RWPE2 (cell line): ENCODE results near the gene LCN12.
A peak's percentile ranks its signal among the peaks of the same experiment; 100 is the strongest.

Source experiments
- ATAC-seq: fragments of 200-7000 bp; cut with Tn5 transposase; 3 replicates; pipeline ENCODE4 v1.9.1; 2021; ENCODE audit warnings: low read depth
- DNase-seq: peaks from one replicate; pipeline ENCODE4 v3.0.0-alpha.2; 2020; ENCODE audit warnings: low spot score
- H3K27ac ChIP-seq: fragments of 450-650 bp; 2 replicates; pipeline ENCODE4 v1.5.1; 2017; ENCODE audit warnings: mild to moderate bottlenecking; ENCODE audit not compliant: poor library complexity, severe bottlenecking
- H3K27me3 ChIP-seq: fragments of 250-450 bp; sonication (Bioruptor Pico); 2 replicates; pipeline ENCODE4 v1.5.1; 2021; ENCODE audit warnings: mild to moderate bottlenecking, moderate library complexity; ENCODE audit not compliant: insufficient read depth, poor library complexity, severe bottlenecking
- H3K36me3 ChIP-seq: fragments of 250-450 bp; sonication (Bioruptor Pico); 2 replicates; pipeline ENCODE4 v1.5.1; 2020; ENCODE audit warnings: low read depth, mild to moderate bottlenecking, moderate library complexity
- H3K4me1 ChIP-seq: fragments of 250-450 bp; sonication (Bioruptor Pico); 2 replicates; pipeline ENCODE4 v1.5.1; 2021; ENCODE audit warnings: mild to moderate bottlenecking, moderate library complexity; ENCODE audit not compliant: insufficient read depth, poor library complexity, severe bottlenecking
- H3K4me3 ChIP-seq: fragments of 250-450 bp; sonication (Bioruptor Pico); 2 replicates; pipeline ENCODE4 v1.5.1; 2021; ENCODE audit warnings: mild to moderate bottlenecking, moderate library complexity; ENCODE audit not compliant: severe bottlenecking
- H3K9me3 ChIP-seq: fragments of 250-450 bp; sonication (Bioruptor Pico); 2 replicates; pipeline ENCODE4 v1.5.1; 2021; ENCODE audit warnings: mild to moderate bottlenecking, moderate library complexity; ENCODE audit not compliant: severe bottlenecking
- CTCF ChIP-seq: fragments of 450-650 bp; IDR thresholded peaks from one replicate; pipeline ENCODE4 v1.5.1; 2017; ENCODE audit warnings: mild to moderate bottlenecking, moderate library complexity; ENCODE audit not compliant: poor library complexity, severe bottlenecking

The LCN12 gene

GRCh38 chr9:136951541-136952320 lies at the start of gene LCN12:
LCN12 (plus strand) TSS chr9:136952273; CDS start chr9:136952328, 55 bp downstream.
- H3K27me3 ChIP-seq: no peaks in the 10 kb centered on the region
- ATAC-seq: no peak
- H3K27ac ChIP-seq: no peak within 1 kb of the TSS
- peaks cover 6% of the 10 kb centered on the region for H3K4me1 ChIP-seq
- H3K36me3 ChIP-seq: no peaks in the 10 kb centered on the region
- H3K4me3 ChIP-seq: no peak within 1 kb of the TSS
- no peaks in the 10 kb centered on the region for H3K9me3 ChIP-seq
- peak; percentile 57 for DNase-seq
- TF ChIP-seq CTCF: no peak

DNA sequence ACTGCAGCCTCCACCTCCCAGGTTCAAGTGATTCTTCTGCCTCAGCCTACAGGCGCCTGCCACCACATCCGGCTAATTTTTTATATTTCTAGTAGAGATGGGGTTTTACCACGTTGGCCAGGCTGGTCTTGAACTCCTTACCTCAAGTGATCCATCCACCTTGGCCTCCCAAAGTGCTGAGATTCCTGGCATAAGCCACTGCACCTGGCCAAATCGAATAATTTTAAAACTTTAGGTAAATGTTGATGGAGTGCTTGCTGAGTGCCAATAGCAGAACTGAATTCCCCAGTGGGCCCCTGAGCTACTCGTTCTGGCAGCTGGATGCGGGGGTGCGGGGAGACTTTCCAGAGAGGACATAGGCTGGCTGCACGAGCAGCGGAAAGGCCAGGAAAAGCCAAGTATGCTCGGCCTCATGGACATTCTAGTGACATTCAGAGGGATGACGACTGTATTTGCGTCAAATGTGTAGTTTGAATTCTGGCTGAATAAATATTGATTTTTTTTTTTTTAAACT lies 49.0 kb upstream of the LCN12 start:
- no peak overlapping the region for H3K27ac ChIP-seq
- peaks cover 22% of the 10 kb centered on the region for H3K4me1 ChIP-seq
- H3K36me3 ChIP-seq: peaks cover 88% of the 10 kb centered on the region
- no peaks in the 10 kb centered on the region for H3K27me3 ChIP-seq
- no peak overlapping the region for H3K4me3 ChIP-seq
- DNase-seq (no peak), ATAC-seq (no peak)
- no peaks in the 10 kb centered on the region for H3K9me3 ChIP-seq
- no peak for TF ChIP-seq CTCF

- no peaks in the 10 kb centered on the region for H3K27me3 ChIP-seq
- H3K36me3 ChIP-seq: peaks cover 77% of the 10 kb centered on the region
- DNase-seq (no peak), ATAC-seq (no peak)
- H3K9me3 ChIP-seq: no peaks in the 10 kb centered on the region
- no peak overlapping the region for H3K4me3 ChIP-seq
- H3K27ac ChIP-seq: no peak overlapping the region
- H3K4me1 ChIP-seq: peaks cover 14% of the 10 kb centered on the region
- no peak for TF ChIP-seq CTCF
These were observed 45.8 kb upstream of the LCN12 start for GRCh38 chr9:136906266-136906665.

DNA sequence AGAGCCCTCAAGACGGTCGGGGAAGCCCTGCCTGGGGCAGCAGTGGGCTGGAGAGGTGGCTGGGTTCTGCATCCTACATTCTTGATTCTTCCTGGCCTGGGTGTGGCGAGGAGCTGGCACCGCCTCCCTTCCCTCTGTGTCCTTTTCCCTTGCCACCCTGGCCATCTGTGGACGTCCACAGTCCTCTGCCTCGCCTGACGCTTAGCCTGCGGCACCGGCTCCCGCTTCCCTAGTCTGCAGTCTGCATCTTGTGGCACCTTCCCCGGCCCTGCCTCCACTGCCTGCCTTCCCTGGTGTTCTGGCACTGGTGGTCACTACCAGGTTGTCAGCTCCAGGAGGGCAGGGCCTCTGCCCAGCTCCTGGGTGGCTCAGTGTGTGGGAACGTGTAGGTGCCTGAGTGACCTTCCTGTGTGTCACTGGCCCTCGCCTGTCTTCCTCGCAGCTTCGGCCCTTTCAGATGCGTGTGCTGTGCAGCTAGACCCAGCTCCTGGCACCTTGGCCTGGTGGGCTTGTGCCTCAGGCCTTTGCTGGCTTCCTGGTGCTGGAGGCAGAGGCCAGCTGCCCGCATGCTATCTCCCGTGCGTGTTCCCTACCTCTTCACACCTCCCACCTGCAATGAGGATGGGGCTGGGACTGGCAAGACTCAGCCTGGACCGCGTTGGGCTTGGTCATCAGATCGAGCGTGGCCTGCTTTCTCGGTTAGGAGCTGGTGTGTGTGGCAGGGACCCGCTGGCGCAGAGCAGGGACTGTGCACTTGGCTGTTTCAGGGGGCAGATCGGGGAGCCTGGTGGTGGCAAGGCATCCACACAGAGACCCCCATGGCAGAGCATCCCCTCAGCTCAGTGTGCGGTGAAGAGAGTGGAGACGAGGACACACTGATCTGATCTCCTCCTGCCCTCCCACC lies 44.8 kb upstream of the LCN12 start:
- Histone ChIP-seq H3K36me3 (peaks cover 74% of the 10 kb centered on the region), H3K4me3 (no peak overlapping the region)
- no peak for ATAC-seq

More for the DNA sequence above, 44.8 kb upstream of the LCN12 start:
- no peak for DNase-seq
- peaks cover 4% of the 10 kb centered on the region for H3K4me1 ChIP-seq
- TF ChIP-seq CTCF: no peak
- H3K27me3 ChIP-seq: no peaks in the 10 kb centered on the region
- no peak overlapping the region for H3K27ac ChIP-seq
- no peaks in the 10 kb centered on the region for H3K9me3 ChIP-seq
